Measurements from ENCODE around the gene ADRA2C.

DNA sequence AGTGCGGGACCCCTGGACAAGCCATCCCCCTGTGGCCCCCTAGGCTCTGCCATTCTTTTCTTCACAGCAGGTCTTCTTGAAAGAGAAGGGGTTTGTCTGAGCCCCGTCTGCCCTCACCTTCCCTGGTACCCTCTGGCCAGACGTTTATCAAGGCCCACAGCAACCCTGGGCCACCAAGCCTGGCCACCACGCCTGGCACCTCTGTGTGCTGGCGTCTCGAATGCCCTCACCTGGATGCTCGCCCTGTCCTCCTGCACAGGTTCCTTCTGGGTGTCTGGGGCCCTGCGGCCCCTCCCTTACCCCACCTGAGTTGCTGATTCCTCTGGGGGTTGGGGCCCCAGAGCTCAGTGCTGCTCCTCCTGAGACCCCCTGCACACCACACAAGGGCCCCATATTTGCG lies 25.1 kb downstream of the ADRA2C start:
- TF ChIP-seq, protein P1, sequence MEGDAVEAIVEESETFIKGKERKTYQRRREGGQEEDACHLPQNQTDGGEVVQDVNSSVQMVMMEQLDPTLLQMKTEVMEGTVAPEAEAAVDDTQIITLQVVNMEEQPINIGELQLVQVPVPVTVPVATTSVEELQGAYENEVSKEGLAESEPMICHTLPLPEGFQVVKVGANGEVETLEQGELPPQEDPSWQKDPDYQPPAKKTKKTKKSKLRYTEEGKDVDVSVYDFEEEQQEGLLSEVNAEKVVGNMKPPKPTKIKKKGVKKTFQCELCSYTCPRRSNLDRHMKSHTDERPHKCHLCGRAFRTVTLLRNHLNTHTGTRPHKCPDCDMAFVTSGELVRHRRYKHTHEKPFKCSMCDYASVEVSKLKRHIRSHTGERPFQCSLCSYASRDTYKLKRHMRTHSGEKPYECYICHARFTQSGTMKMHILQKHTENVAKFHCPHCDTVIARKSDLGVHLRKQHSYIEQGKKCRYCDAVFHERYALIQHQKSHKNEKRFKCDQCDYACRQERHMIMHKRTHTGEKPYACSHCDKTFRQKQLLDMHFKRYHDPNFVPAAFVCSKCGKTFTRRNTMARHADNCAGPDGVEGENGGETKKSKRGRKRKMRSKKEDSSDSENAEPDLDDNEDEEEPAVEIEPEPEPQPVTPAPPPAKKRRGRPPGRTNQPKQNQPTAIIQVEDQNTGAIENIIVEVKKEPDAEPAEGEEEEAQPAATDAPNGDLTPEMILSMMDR (IDR thresholded peaks at IDR 0.05), result no peak
- no peak for TF ChIP-seq ZFX (IDR thresholded peaks at IDR 0.05; ENCODE audit: borderline replicate concordance)
